ENCODE results near the gene MTFP1. TPM values are rescaled to one million over a fixed set of nuclear protein-coding genes. Genes with fewer than 3 reads are reported as not detected.

Gene MTFP1
- total and polyA plus RNA-seq, 9 of the 15 experiments (the other 6 are each of a cell fraction or from before 2014, with no cell fraction given) = 10.7 to 52.0 (median 30.1) TPM

- TF ChIP-seq CEBPZ (IDR thresholded peaks at IDR 0.05; ENCODE audit: borderline replicate concordance, low read depth, low read length) = no peak
- peak; percentile 91 for TF ChIP-seq CREM (IDR thresholded peaks at IDR 0.05; ENCODE audit: low read depth)
- TF ChIP-seq SIX5 (IDR thresholded peaks at IDR 0.05; ENCODE audit: borderline replicate concordance in 1 of 2, insufficient read depth in 1 of 2, low read depth in 1 of 2, low read length in 2 of 2) = peak; percentile 38 to 42; a peak in 3 of 4 replicates
- peak; percentile 69 for TF ChIP-seq TBP (optimal IDR thresholded peaks at IDR 0.05; ENCODE audit: low read depth, low read length)
- TF ChIP-seq MAZ (CRISPR knock-in tag; conservative IDR thresholded peaks at IDR 0.05 in 1 of 2, IDR thresholded peaks at IDR 0.05 in 1 of 2) = peak; percentile 49 to 66; a peak in 3 of 4 replicates
- peak in 1 of 3 experiments; percentile 78; a peak in 2 of 6 replicates for TF ChIP-seq ZBTB11 (CRISPR knock-in tag; IDR thresholded peaks at IDR 0.05)
- TF ChIP-seq ELK3 (CRISPR knock-in tag; IDR thresholded peaks at IDR 0.05) = no peak
- TF ChIP-seq, protein P1, sequence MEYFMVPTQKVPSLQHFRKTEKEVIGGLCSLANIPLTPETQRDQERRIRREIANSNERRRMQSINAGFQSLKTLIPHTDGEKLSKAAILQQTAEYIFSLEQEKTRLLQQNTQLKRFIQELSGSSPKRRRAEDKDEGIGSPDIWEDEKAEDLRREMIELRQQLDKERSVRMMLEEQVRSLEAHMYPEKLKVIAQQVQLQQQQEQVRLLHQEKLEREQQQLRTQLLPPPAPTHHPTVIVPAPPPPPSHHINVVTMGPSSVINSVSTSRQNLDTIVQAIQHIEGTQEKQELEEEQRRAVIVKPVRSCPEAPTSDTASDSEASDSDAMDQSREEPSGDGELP (CRISPR knock-in tag; IDR thresholded peaks at IDR 0.05; ENCODE audit: borderline replicate concordance) = peak; percentile 100
- peak; percentile 94 to 95 for TF ChIP-seq NRF1 (conservative IDR thresholded peaks at IDR 0.05 in 1 of 2, IDR thresholded peaks at IDR 0.05 in 1 of 2)
- TF ChIP-seq ZNF589 (CRISPR knock-in tag; IDR thresholded peaks at IDR 0.05; ENCODE audit: low read depth) = 0 out of 2 replicates have a peak, but pooled peaks have one; percentile 54
- no peak for TF ChIP-seq HMGXB4 (CRISPR knock-in tag; IDR thresholded peaks at IDR 0.05)
- TF ChIP-seq, protein P2, sequence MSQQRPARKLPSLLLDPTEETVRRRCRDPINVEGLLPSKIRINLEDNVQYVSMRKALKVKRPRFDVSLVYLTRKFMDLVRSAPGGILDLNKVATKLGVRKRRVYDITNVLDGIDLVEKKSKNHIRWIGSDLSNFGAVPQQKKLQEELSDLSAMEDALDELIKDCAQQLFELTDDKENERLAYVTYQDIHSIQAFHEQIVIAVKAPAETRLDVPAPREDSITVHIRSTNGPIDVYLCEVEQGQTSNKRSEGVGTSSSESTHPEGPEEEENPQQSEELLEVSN (IDR thresholded peaks at IDR 0.05; ENCODE audit: borderline replicate concordance in 1 of 2, extremely low read depth in 1 of 2, insufficient read depth in 1 of 2, insufficient read length in 1 of 2, low read depth in 1 of 2, low read length in 1 of 2, poor library complexity in 1 of 2, severe bottlenecking in 1 of 2) = peak; percentile 67 to 88
Measured at GRCh38 chr22:30423959-30424533, 1.5 kb upstream of the MTFP1 start (continued).
